HUDEP-2 (cell line): ENCODE data around the gene GRIK3.
"Not testable (repeated sequence)": the region's sequence is repeated elsewhere in the genome, so short reads cannot be mapped to it uniquely, and the experiment has no call there.

Experiments
- DNase-seq, 76 experiments: peaks; one replicate each; lab custom pipeline; 2025; ENCODE audit not compliant: unreplicated experiment in 76 of 76; lab: John Stamatoyannopoulos, UW

Gene GRIK3

GRCh38 chr1:36913484-36914060, 120.7 kb downstream of the GRIK3 start:
- no peak for DNase-seq

GRCh38 chr1:36913016-36913415, 121.3 kb downstream of the GRIK3 start:
- no peak for DNase-seq

GRCh38 chr1:36912365-36912865, 121.9 kb downstream of the GRIK3 start:
- no peak for DNase-seq

GRCh38 chr1:36911561-36912364, 122.6 kb downstream of the GRIK3 start:
- no peak for DNase-seq

DNA sequence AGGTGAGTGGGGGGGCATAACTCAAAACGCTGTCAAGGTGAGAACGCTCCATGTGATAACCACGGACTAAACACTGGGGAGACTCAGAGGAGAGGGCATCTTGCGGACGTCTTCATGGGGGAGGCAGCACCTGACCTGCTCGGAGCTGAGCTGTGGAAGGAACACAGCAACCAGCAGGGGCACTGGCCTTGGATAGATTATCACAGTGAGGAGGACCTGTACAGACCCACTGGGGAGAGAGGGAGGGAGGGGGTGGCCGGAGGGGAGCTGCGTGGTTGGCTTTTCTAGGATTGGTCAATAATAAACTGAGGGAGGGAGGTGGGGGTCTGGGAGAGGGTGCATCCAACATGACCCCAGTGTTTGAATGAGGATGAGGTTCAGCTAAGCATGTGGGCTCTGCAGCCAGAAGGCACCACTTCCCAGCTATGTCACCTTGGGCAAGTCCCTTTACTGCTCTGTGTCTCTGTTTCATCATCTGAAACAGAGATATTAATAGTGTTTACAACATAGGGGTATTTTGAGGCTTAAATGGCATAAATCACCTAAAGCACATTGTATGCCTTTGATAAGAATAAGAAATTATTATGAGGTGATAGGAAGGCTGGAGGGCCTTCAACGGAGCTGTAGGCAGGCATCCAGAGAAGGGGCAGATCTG, 123.3 kb downstream of the GRIK3 start:
- no peak for DNase-seq

- DNase-seq, result no peak
Observed at GRCh38 chr1:36909946-36910725, 124.2 kb downstream of the GRIK3 start.

DNA sequence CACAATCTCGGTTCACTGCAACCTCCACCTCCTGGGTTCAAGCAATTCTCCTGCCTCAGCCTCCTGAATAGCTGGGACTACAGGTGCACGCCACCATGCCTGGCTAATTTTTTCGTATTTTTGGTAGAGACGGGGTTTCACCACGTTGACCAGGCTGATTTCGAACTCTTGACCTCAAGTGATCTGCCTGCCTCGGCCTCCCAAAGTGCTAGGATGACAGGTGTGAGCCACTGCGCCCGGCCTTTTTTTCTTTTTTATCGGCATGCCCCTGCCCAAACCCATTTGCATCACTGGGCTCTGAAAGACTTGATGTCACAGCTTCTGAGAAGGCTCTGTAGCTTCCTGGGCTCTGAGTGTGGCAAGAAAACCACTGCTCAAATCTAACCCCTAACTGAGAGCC, 125.0 kb downstream of the GRIK3 start:
- DNase-seq, result not testable (repeated sequence)

DNA sequence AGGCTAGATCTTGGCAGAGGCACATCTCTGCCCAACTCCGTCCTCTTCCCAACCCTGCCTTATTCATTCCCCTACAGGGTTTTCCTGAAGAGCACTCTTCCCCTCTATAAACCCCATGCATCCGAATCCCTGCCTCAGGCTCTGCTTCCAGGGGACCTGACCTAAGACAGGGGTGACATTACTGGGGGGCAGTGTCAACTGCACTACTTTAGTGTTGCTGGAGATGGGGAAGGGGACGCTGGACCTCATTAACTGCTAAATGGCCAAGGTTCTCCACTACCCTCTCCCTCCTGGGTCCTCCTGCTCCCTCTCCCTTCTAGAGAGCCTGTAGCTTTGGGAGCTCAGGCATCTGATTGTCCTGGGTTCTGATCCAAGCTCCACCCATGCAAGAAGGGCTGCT, 126.2 kb downstream of the GRIK3 start:
- no peak for DNase-seq

DNA sequence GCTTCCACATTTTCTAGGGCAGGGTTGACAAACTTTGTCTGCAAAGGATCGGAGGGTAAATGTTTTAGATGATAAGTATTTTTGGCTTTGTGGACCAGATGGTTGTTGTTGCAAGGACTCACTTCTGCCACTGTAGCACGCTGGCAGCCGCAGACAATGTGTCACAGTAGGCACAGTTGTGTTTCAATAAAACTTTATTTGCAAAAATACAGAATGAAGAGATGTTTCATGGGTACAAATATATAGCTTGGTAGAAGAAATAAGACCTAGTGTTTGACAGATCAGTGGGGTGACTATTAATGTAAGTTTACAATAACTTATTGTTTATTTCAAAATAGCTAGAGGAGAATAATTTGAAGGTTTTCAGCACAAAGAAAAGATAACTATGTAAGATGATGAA, 127.8 kb downstream of the GRIK3 start:
- no peak for DNase-seq

- no peak for DNase-seq
Observed at GRCh38 chr1:36905941-36906340, 128.4 kb downstream of the GRIK3 start.

- no peak for DNase-seq
Observed at GRCh38 chr1:36900128-36900527, 134.2 kb downstream of the GRIK3 start.

DNA sequence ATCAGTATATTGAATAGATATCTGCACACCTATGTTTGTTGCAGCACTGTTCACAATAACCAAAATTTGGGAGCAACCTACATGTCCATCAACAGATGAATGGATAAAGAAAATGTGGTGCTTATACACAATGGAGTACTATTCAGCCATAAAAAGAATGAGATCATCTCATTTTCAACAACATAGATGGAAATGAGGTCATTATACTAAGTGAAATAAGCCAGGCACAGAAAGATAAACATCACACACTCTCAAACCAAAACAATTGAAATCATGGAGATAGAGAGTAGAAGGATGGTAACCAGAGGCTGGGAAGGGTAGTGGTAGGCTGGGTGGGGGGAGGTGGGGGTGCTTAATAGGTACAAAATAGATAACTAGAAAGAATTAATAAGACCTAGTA, 136.5 kb downstream of the GRIK3 start:
- DNase-seq, result not testable (repeated sequence)

- DNase-seq, result no peak
Observed at GRCh38 chr1:36894824-36895223, 139.5 kb downstream of the GRIK3 start.

- DNase-seq, result no peak
Observed at GRCh38 chr1:36890776-36891175, 143.5 kb downstream of the GRIK3 start.

GRCh38 chr1:36889478-36890226, 144.7 kb downstream of the GRIK3 start:
- no peak for DNase-seq

GRCh38 chr1:36888811-36889477, 145.4 kb downstream of the GRIK3 start:
- no peak for DNase-seq

- DNase-seq, result no peak
Observed at GRCh38 chr1:36885540-36886357, 148.6 kb downstream of the GRIK3 start.

GRCh38 chr1:36884801-36885200, 149.5 kb downstream of the GRIK3 start:
- DNase-seq, result no peak
